ENCODE data around the gene MTM1. TPM values are rescaled to one million over a fixed set of nuclear protein-coding genes. Genes with fewer than 3 reads are reported as not detected.

Gene MTM1
- polyA plus RNA-seq, 3 donors: 11.4 to 15.1 (median 12.7) TPM

DNA sequence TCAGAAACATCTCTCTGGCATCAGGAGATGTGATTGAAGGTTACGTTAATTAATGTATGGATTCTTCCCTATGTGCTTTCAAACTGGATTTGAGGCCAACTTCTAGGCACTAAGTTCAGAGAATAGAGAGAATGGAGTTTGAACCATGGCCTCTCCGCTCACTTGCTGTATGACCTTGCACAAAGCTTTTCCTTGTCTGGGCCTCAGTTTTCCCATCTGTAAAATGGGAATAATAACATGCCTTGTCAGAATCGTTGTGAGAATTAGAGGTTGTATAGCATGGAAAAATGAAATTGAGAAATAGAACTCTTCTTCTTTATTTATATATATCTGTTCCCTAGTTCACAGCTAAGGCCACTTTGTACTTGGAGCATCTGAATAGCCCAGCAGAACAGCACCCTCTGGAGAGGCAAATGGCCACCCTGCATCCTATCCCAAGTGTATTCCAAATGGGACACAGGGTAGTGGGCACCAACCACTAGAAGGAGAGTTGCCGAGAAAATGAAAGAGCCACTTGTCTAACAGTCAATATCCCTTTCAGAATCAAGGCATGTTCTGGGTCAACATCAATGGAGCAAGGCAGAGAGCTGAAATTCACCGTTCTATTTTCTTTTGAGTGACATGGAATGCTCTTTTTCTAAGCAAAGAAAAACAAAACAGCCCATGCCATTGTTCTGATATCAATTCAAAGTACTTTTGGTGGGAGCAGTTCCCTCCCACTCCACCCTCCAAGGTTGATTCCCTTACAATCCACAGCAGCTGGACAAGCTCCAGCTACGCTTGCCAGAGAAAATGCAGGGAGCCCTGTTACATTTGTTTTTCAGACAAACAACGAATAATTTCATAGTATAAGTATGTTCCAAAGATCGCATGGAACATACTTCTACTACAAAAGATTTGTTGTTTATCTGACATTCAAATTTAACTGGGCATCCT lies 23.3 kb upstream of the MTM1 start:
- no peak for DNase-seq (ENCODE audit: extremely low read depth in 1 of 11, low read depth in 9 of 11, low spot score in 4 of 11)

DNA sequence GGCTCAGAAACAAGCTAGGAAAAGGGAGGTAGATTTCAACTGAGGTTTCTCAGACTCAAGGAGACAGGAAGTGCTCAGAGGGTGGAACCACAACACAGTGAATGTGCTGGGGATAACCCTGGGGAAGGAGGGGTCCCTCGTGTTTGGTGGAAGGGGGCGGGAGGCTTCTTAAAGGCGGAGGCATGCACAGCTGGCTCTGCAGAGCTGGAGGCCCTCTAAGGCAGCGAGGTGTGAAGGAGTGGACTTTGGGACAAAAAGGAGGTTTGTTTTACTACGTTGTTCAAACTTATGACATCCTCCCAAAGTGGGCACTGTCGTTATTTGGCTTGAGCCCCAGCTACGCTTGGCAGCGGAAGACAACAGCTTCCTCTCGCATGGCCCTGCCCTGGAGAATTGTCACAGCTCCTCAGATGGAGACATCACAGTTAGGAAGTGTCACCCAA lies 21.7 kb upstream of the MTM1 start:
- peak in 1 of 11 donors; percentile 32 for DNase-seq (ENCODE audit: extremely low read depth in 1 of 11, low read depth in 9 of 11, low spot score in 4 of 11)

DNA sequence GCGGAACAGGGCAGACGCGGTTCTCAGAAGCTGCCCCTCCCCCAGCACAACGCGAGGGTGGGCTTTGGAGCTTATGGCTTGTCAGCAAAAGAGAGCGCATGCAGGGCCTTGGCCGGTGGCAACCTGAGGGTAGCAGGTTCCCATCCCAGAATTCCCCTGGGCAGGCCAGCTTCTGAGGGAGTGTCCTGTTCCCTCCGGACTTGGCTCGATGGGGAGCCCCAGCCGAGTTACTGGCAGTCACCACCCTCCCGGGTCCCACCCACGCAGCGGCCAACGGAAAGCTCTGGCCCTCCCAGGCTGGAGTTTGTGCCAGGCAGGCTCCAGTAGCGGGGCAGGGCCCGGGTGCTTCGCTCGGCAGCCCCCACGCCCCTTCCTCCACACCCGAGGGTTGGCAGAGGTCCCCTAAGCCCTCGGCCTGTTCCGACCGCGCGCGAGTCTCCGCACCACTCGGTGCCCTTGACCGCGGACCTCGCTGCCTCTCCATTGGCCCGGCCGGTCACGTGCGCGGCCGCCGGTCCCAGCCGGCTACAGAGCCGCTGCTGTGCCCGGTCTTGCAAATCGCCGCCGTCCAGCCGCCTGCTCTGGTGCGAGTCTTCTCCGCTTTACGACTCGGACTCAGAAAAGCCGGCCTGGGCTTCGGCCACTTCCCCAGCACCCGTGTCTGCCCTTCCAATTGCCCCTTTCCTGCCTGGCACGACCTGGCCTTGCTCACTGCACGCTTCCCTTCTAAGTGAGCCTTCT lies 20.9 kb upstream of the MTM1 start:
- peak in 3 of 11 donors; percentile 38 to 53 (median 44) for DNase-seq (ENCODE audit: extremely low read depth in 1 of 11, low read depth in 9 of 11, low spot score in 4 of 11)

DNA sequence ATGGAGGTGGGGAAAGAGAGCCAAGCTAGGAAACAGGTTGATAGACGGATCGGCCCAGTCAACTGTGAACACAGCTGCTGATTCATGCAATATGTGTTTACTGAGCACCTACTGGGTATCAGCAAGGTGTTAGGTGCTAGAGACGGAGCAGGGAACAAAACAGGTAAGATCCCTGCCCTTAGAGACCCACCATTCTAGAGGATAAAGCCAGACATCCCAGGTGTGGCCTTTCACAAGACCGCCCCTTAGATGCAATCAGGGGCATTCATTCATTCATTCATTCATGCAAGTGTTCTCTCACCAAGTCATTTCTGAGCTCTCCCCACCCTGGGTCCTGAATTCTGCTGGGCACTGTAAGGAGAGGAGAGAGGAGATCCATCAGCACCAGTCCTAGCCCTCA lies 20.2 kb upstream of the MTM1 start:
- DNase-seq (ENCODE audit: extremely low read depth in 1 of 11, low read depth in 9 of 11, low spot score in 4 of 11): no peak

DNA sequence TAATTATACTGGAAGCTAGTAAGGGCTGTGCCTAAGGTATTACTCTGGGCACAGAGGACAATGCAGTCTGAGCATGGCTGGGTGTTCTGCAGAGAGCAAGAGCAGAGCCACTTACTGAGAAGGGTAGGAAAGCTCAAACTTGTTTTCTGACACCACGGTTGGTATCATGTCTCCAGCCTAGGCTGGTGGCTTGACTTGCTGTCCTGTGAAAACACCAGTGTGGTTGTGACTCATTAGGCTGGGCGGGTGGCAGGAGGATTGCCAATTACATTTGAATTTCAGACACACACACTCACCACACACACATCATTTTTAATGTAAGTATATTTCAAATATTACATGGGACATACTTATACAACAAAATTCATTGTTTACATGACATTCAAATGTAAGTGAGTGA lies 19.7 kb upstream of the MTM1 start:
- no peak for DNase-seq (ENCODE audit: extremely low read depth in 1 of 11, low read depth in 9 of 11, low spot score in 4 of 11)

DNA sequence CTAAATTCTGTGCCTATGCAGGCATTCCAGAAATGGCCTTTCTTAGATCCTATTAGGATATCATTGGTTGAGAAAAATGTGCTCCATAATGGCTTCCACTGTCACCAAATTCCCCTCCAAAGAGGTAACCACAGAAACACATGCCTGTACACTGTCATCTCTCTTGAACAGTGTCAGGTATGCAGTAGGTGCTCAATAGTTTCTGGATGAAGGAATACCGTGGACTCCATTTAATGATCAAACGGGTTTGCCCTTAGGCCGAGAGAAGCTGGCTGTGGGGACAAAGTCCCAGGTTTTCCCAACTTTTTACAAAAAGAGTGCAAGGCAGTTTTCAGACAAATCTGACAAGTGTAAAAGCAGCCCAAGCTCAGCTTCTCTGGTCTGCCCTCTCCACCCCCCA lies 16.5 kb upstream of the MTM1 start:
- no peak for DNase-seq (ENCODE audit: extremely low read depth in 1 of 11, low read depth in 9 of 11, low spot score in 4 of 11)

DNA sequence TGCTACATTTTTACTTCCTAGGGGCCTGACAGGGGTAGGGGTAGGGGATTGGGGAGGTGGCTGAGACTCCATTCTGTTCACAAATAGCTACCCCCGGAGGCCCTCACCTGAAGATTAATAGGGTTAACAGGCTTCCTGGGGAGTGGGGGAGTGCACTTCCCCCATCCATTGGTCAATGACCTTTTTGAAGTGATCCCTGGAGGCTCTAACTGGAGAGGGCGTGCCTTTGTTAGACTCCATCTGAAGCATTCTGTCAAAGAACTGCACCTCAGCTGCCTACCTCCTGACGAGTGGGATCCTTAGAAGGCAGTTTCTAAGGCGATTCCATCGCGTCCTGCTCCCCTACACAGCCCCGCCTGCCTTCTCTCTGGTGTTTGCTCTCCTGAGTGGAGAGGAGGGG lies 10.0 kb upstream of the MTM1 start:
- no peak for DNase-seq (ENCODE audit: extremely low read depth in 1 of 11, low read depth in 9 of 11, low spot score in 4 of 11)

DNA sequence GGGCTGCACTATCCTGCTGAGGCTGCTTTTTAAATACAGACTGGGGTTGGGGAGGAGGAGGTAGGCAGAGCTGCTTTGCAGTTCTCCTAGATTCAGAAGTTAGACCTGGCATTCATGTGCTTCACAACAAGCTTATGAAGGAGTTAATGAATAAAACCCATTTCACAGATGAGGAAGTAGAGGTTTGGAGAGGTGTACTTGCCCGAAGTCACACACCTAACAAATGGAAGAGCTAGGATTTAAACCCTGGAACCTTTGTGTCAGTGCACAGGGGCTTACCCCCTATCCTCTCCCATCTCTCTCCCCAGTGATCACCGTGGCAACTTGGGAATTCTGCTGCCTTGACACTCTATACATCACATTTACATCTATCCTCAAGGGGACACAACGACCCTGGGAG lies 3.6 kb upstream of the MTM1 start:
- no peak for DNase-seq (ENCODE audit: extremely low read depth in 1 of 11, low read depth in 9 of 11, low spot score in 4 of 11)

DNA sequence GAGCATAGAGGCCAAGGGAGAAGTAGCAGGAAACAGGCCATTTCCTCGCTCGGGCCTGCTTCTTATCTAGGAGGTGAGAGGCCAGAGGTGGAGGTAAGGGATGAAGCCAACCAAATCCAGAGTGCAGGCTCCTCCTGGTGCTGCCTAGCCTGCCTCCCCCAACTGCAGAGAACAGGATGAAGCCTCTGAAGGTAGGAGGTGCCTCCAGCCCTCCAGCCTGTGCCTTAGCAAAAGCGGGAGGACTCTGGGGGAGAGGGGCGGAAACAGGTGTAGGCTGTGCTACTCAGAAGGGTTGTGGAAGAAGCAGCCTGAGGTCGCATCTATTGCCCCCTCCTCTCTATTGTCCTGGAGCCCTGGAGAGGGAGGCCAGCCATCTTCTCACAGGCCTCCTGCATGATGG lies 2.9 kb upstream of the MTM1 start:
- DNase-seq (ENCODE audit: extremely low read depth in 1 of 11, low read depth in 9 of 11, low spot score in 4 of 11): no peak

DNA sequence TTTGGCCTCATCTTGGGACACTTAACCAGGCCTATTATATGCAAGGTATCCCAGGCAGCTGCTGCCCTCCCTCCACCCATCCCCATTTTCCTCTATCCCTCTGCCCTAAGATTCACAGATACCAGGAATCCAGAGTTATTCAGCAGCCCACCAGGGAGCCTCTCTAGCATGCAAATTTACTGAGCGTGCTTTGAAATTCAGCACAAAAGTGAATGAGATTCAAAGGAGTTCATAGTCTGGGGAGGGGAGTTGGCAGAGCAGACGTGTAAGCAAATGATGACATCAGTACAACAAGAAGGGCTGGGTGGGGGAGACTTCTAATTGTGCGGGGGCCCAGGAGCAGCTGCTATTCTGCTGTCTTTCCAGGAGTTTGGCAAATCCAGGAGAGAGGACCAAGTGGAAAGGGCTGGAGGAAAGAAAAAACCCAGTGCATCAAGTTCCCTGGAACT lies 1.7 kb upstream of the MTM1 start:
- no peak for DNase-seq (ENCODE audit: extremely low read depth in 1 of 11, low read depth in 9 of 11, low spot score in 4 of 11)

DNA sequence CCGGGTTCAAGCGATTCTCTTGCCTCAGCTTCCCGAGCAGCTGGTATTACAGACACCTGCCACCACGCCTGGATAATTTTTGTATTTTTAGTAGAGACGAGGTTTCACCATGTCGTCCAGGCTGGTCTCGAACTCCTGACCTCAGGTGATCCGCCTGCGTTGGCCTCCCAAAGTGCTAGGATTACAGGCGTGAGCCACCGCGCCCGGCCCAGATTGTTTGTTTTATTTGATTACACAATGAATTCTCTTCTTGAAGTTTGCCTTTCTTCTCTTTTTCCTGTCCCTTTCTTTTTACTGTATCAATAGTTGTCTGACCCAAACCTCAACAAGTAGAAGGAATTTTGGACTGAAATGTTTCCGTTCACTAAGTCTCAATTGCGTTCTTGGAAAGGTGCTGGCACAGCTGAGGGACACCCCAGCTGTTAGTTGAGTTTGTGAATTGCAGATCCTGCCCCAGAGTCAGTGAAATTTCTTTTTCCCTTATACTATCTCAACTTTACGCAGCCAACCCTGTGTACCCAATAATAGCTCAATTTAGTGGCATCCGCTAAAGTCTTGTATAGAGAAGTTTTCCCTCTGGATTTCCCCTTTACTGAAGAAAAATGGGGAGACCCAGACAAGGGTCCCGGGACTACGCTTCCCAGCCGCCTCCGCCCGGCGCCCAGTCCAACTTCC lies 639 bp upstream of the MTM1 start:
- no peak for DNase-seq (ENCODE audit: extremely low read depth in 1 of 11, low read depth in 9 of 11, low spot score in 4 of 11)

DNA sequence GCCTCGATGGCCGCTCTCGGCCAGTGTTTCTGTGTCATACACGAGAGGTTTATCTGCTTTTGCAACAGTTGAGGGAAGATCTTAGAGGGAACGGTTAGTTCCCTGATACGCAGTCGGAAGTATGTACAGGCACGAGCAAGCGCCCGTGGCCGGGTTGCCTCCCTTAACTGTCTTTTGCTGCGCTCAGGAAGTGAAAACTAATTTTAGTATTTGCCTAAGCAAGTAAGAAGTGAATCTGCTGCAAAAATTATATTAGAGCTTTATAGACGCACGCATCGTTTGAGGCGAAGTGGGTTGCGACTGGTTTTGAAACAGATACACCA lies 695 bp downstream of the MTM1 start:
- DNase-seq (ENCODE audit: extremely low read depth in 1 of 11, low read depth in 9 of 11, low spot score in 4 of 11): no peak

DNA sequence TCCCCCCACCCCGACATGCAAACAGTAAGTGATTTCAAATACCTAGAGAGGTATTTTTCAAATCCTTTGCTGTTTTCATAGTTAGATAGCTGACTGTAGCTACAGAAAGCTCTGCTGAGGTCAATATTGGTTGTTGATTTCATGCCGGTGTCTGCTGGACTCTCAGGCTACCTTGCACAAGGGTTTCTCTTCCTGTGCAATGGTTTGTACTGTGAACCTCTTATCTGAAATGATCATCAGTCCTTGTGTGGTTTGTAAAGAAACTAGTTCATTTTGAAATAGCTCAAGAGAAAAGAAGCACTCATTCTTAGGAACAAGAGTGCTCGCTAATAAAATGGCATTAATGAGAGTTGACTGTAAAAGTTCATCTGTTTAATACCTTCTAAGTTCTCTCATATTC lies 2.1 kb downstream of the MTM1 start:
- DNase-seq (ENCODE audit: extremely low read depth in 1 of 11, low read depth in 9 of 11, low spot score in 4 of 11): no peak

DNA sequence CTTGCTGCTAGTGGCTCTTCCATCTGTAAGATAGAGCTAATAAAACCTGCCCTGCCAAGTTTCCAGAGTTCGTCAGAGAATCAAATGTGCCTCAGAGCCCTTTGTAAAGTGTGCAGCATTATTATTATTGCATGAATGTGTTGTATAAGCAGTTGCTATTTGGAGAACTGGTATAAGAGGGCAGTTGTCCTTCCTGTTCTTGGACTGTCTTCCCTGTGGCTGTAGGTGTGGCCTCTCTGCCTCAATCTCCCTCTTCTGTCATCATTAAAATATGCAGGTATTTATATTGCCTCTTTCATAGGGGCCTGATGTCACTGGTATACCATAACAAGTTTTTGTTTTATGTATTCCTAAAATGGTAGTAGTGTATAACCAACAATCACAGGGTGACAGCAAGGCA lies 3.8 kb downstream of the MTM1 start:
- DNase-seq (ENCODE audit: extremely low read depth in 1 of 11, low read depth in 9 of 11, low spot score in 4 of 11): no peak

DNA sequence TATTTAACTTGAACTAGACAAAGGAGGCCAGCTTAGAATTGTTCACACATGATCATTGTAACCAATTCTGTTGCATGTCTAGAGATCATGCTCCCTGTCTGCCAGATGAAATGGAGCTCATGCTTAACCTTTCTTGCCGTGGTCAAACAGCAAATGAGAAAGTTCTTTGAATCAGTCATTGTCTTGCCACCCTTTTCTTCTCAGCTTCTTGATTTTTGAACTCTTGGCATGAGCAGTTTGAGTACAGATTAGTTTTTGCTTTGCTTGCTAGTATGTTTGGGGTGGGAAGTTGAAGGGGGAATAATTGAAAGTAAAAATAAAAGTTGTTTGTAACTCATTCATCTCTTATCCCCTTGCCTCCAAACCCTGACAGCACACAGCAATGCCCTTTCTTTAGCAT lies 4.7 kb downstream of the MTM1 start:
- DNase-seq (ENCODE audit: extremely low read depth in 1 of 11, low read depth in 9 of 11, low spot score in 4 of 11): no peak

DNA sequence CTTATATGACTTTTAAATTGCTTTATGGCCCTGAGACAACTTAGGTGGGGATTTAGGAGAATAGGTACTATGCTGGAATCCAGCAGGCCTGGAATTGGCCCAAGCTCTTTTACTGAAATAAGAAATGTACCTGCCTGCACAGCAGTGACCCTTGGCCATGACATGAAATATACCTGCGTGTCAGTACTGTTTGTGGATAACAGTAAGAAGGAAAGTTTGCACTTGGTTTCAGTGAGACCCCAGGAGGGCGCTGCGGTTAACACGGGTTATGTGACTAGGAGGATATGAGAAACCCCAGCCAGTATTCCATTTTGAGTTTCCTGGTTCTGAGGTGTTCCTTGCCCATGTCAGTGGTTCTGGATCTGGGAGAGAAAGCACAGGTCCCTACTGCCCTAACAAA lies 5.3 kb downstream of the MTM1 start:
- no peak for DNase-seq (ENCODE audit: extremely low read depth in 1 of 11, low read depth in 9 of 11, low spot score in 4 of 11)

DNA sequence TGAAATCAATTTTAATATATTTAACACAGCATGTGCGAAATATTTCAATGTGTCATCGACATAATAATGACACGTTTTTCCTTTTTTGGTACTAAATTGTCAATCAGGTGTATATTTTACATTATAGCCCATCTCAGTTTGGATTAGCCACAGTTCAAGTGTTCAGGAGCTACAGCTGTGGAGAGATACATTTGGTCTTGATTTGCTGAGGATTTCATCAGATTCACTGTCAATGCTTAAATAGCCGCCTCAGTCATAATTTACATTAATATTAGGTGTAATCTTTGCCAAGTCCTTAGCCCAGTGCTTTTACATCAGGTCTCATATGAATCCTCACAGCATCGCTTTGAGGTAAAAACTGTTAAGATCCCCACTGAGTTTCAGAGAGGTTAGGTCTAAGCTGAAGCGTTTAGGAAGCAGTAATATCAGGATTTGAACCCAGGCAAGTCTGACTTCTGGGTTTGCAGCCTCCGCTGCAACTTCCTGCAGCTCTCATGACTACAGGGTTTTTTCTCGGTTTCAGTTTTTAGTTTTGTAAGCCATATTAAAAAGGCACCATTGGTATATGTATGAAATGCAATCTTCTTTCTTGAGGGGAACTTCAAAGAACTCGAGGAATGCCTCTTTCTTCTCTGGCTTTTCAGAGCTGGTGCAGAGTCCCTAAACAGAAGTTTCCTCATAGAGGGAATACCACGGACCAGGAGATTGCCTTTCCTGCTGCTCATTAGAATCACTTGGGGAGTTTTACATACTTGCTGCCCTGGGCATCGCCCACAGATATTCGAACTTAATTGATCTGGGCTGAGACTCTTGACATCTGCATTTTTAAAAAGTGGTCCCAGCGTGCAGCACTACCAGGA lies 6.4 kb downstream of the MTM1 start:
- DNase-seq (ENCODE audit: extremely low read depth in 1 of 11, low read depth in 9 of 11, low spot score in 4 of 11): no peak

DNA sequence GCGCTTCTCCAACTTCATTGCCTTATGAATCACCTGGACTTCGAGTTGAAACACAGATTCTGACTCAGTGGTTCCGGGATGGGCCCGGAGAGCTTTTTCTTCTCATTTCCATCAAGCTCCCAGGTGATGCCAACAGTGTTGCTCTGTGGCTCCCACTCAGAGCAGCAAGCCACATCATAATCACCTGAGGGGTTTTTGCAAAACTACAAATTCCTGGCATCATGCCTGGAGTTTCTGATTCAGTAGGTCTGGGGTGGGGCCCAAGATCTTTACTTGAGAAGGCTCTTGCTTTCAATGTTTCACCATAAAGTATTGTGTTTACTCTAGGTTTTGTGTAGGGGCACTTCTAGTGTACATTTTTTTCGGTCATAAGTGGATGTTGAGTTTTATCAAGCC lies 7.0 kb downstream of the MTM1 start:
- DNase-seq (ENCODE audit: extremely low read depth in 1 of 11, low read depth in 9 of 11, low spot score in 4 of 11): no peak

DNA sequence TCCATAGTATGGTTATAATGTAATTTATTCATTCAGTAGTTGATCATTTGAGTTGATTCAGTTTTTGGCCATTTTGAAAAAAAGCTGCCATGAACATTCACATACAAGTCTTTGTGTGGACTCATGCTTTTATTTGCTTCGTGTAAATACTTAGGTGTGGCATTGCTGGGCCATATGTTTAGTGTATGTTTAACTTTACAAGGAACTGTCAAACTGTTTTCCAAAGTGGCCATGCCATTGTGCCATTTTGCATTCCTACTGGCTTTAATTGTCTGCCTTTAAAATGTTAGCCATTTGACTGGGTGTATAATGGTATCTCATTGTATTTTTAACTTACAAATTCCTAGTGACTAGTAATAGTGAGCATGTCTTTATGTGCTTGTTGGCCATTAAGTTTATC lies 8.8 kb downstream of the MTM1 start:
- no peak for DNase-seq (ENCODE audit: extremely low read depth in 1 of 11, low read depth in 9 of 11, low spot score in 4 of 11)
